HCT116 (cell line): Measurements from ENCODE around the gene CD164.

Source experiments
- CTCF ChIP-seq, 3 experiments: fragments of 200-600 bp in 1 of 3; sonication (generic) in 1 of 3; IDR thresholded peaks in 2 of 3; conservative IDR thresholded peaks in 1 of 3; 2 replicates each; pipeline ENCODE4 v1.5.1; 2012 to 2017; ENCODE audit warnings: low read depth in 2 of 3, low read length in 2 of 3, antibody characterized with exemption in 1 of 3, borderline replicate concordance in 1 of 3, control low read depth in 1 of 3, mild to moderate bottlenecking in 1 of 3, mixed read lengths in 1 of 3, mixed run types in 1 of 3, moderate library complexity in 1 of 3; ENCODE audit not compliant: insufficient read depth in 1 of 3
- ELF1 ChIP-seq: IDR thresholded peaks from 2 replicates; pipeline ENCODE4 v1.6.1; 2012; ENCODE audit warnings: low read depth, borderline replicate concordance
- EZH2 ChIP-seq: fragments of 200-600 bp; sonication (generic); IDR thresholded peaks from 2 replicates; pipeline ENCODE4 v1.6.1; 2017; ENCODE audit warnings: antibody characterized with exemption, mixed run types
- POLR2A ChIP-seq: IDR thresholded peaks from 2 replicates; pipeline ENCODE4 v1.7.0; 2011; ENCODE audit warnings: borderline replicate concordance; ENCODE audit not compliant: insufficient read depth, insufficient read length; ENCODE audit errors: extremely low read depth
- REST ChIP-seq: IDR thresholded peaks from 2 replicates; pipeline ENCODE4 v1.6.1; 2012; ENCODE audit warnings: low read depth
- YY1 ChIP-seq: IDR thresholded peaks from 2 replicates; pipeline ENCODE4 v1.6.1; 2011; ENCODE audit warnings: low read length, low read depth, moderate library complexity, mild to moderate bottlenecking; ENCODE audit not compliant: insufficient replicate concordance; ENCODE audit errors: extremely low read depth

- no peak for TF ChIP-seq CTCF (IDR thresholded peaks at IDR 0.05 in 2 of 3, conservative IDR thresholded peaks at IDR 0.05 in 1 of 3; ENCODE audit: borderline replicate concordance in 1 of 3, insufficient read depth in 1 of 3, low read depth in 2 of 3, low read length in 2 of 3)
- no peak for TF ChIP-seq REST
- no peak for TF ChIP-seq YY1
- TF ChIP-seq EZH2: no peak
- TF ChIP-seq ELF1: no peak
- no peak for TF ChIP-seq POLR2A
Observed at GRCh38 chr6:109342911-109343310, 39.4 kb downstream of the CD164 start.
